ENCODE data around the gene RABIF. TPM values are rescaled to one million over a fixed set of nuclear protein-coding genes. Genes with fewer than 3 reads are reported as not detected.

RABIF gene
- total and polyA plus RNA-seq, 10 of the 15 experiments (the other 5 are each of a cell fraction or from before 2014, with no cell fraction given) = 4.7 to 18.2 (median 8.8) TPM

GRCh38 chr1:202923533-202923932 is 34.6 kb upstream of the RABIF start:
- ChIA-PET SMC1A (ENCODE audit: uncharacterized antibody, unreplicated experiment) (interaction anchor here (1.0 kb wide), 1 partner anchor 76 kb away, joined by 3 read pairs; no protein-coding TSS in a partner anchor), POLR2A (interaction anchor here (0.6 kb wide), 1 partner anchor 103 kb away, joined by 3 read pairs; the partner anchor contains the start of gene PPFIA4), RAD21 (ENCODE audit: unreplicated experiment) (no interaction called here), CTCF (interaction anchor here (0.7 to 2.9 kb wide), 2 partner anchors 61 to 76 kb away, joined by 4 to 10 read pairs; no protein-coding TSS in a partner anchor)
- in situ Hi-C loops (cut with MboI) = no loop called here
- Histone ChIP-seq H3K4me2 (ENCODE audit: control insufficient read depth, insufficient read depth) (peak overlapping the region; percentile 66), H3K9me3 (replicated peaks; ENCODE audit: control insufficient read depth, insufficient read depth, low read length) (no peaks in the 10 kb centered on the region), H3K79me2 (ENCODE audit: control insufficient read depth, insufficient read depth, low read length) (peaks cover 19% of the 10 kb centered on the region), H3K9ac (ENCODE audit: control insufficient read depth, insufficient read depth, low read length) (no peak overlapping the region), H2AFZ (ENCODE audit: control insufficient read depth, low read depth, low read length) (no peak overlapping the region), H3K4me1 (ENCODE audit: control insufficient read depth, insufficient read depth, low read length) (no peaks in the 10 kb centered on the region; the same call in 1 of the 2 replicates), H3K27me3 (replicated peaks in 1 of 2; ENCODE audit: control insufficient read depth in 2 of 2, insufficient read depth in 2 of 2, low read length in 1 of 2) (no peaks in the 10 kb centered on the region), H3K27ac (ENCODE audit: control insufficient read depth, insufficient read depth) (peak overlapping the region; percentile 22; the same call in 1 of the 2 replicates), H4K20me1 (ENCODE audit: control insufficient read depth, insufficient read depth) (no peaks in the 10 kb centered on the region), H3K36me3 (ENCODE audit: control insufficient read depth in 2 of 2, insufficient read depth in 2 of 2, low read length in 1 of 2) (no peaks in the 10 kb centered on the region), H3K4me3 (0 out of 2 replicates have a peak overlapping the region, but pooled peaks have one; percentile 11)
- ATAC-seq (no peak), FAIRE-seq (no peak), DNase-seq (ENCODE audit: low read depth, low spot score) (no peak)
- no TSS peak for BruUV-seq (replicated peaks)
- intact Hi-C loops (cut with micrococcal nuclease; ENCODE audit: unreplicated experiment) = no loop called here
- 95% methylated on average over 3 of the region's 3 CpGs for WGBS (ENCODE audit: insufficient coverage, insufficient replicate concordance, low lambda C conversion rate, missing lambda C conversion rate)
- no peak for TF ChIP-seq USF1 (IDR thresholded peaks at IDR 0.05; ENCODE audit: borderline replicate concordance, extremely low read length, insufficient read depth, low read depth, low read length)
- TF ChIP-seq ZNF687 (IDR thresholded peaks at IDR 0.05) = no peak
- TF ChIP-seq ZZZ3 (IDR thresholded peaks at IDR 0.05; ENCODE audit: control insufficient read depth, insufficient read length, low read depth) = no peak
- TF ChIP-seq IKZF2 (IDR thresholded peaks at IDR 0.05) = no peak
- no peak for TF ChIP-seq SUPT20H (IDR thresholded peaks at IDR 0.05; ENCODE audit: borderline replicate concordance, control insufficient read depth, low read depth, low read length)
- no peak for TF ChIP-seq STAT1 (conservative IDR thresholded peaks at IDR 0.05)
- no peak for TF ChIP-seq EGR1 (IDR thresholded peaks at IDR 0.05; ENCODE audit: borderline replicate concordance in 1 of 2, low read depth in 2 of 2, low read length in 2 of 2)
- TF ChIP-seq MAX (IDR thresholded peaks at IDR 0.05; ENCODE audit: low read depth, low read length) = no peak
- no peak for TF ChIP-seq RAD51 (IDR thresholded peaks at IDR 0.05)
- TF ChIP-seq SMAD5 (IDR thresholded peaks at IDR 0.05; ENCODE audit: low read depth) = no peak
- TF ChIP-seq TAF1 (IDR thresholded peaks at IDR 0.05; ENCODE audit: borderline replicate concordance, low read depth, low read length) = no peak
- TF ChIP-seq MXI1 (IDR thresholded peaks at IDR 0.05; ENCODE audit: low read depth, low read length) = no peak
- TF ChIP-seq ZNF24 (IDR thresholded peaks at IDR 0.05) = no peak
- TF ChIP-seq KAT2A (conservative IDR thresholded peaks at IDR 0.05; ENCODE audit: control insufficient read depth, low read depth, low read length) = no peak
- TF ChIP-seq GABPA (IDR thresholded peaks at IDR 0.05; ENCODE audit: low read depth) = no peak
- no peak for TF ChIP-seq IRF5 (IDR thresholded peaks at IDR 0.05; ENCODE audit: borderline replicate concordance)
- TF ChIP-seq JUNB (IDR thresholded peaks at IDR 0.05) = no peak

Data from GM12878 (cell line).